OCI-LY3 (cell line): Measurements from ENCODE around the gene CROCC2.

Experiments
- H2AFZ ChIP-seq: fragments of 200-600, 300-600 bp; shearing (Covaris generic); 2 replicates; pipeline ENCODE4 v1.6.0; 2014; ENCODE audit warnings: antibody characterized with exemption, low read depth, low read length
- H3K27ac ChIP-seq: fragments of 200-600, 300-600 bp; sonication (generic); 2 replicates; pipeline ENCODE4 v1.5.1; 2014; ENCODE audit warnings: mild to moderate bottlenecking, low read length, moderate library complexity, mixed read lengths
- H3K27me3 ChIP-seq: fragments of 200-600, 300-600 bp; sonication (generic); 2 replicates; pipeline ENCODE4 v1.6.1; 2014; ENCODE audit warnings: low read depth, low read length, mixed read lengths
- H3K36me3 ChIP-seq: fragments of 200-600, 300-600 bp; sonication (generic); replicated peaks from 2 replicates; pipeline ENCODE3; 2014; ENCODE audit warnings: low read depth, low read length, mixed read lengths
- H3K4me1 ChIP-seq: fragments of 300-600, 200-600 bp; sonication (generic); 2 replicates; pipeline ENCODE4 v1.6.1; 2014; ENCODE audit warnings: low read length, mixed read lengths
- H3K4me2 ChIP-seq: fragments of 200-600, 300-600 bp; sonication (generic); 2 replicates; pipeline ENCODE4 v1.6.1; 2014; ENCODE audit warnings: low read length, mixed read lengths
- H3K4me3 ChIP-seq: fragments of 300-600, 200-600 bp; sonication (generic); 2 replicates; pipeline ENCODE4 v1.5.1; 2014; ENCODE audit warnings: antibody characterized with exemption, mild to moderate bottlenecking, low read length, moderate library complexity
- H3K79me2 ChIP-seq: fragments of 300-600, 200-600 bp; shearing (Covaris generic); 2 replicates; pipeline ENCODE4 v1.6.1; 2014; ENCODE audit warnings: mild to moderate bottlenecking, low read length, mixed read lengths
- H3K9ac ChIP-seq: fragments of 300-600, 200-600 bp; shearing (Covaris generic); 2 replicates; pipeline ENCODE4 v1.6.0; 2014; ENCODE audit warnings: mild to moderate bottlenecking, low read length, moderate library complexity
- H3K9me3 ChIP-seq: fragments of 200-600, 300-600 bp; shearing (Covaris generic); 2 replicates; pipeline ENCODE4 v1.6.1; 2014; ENCODE audit warnings: low read length, mixed read lengths; ENCODE audit not compliant: insufficient read depth
- H4K20me1 ChIP-seq: fragments of 200-600, 300-600 bp; sonication (generic); 2 replicates; pipeline ENCODE4 v1.6.1; 2016; ENCODE audit warnings: low read length, mixed read lengths; ENCODE audit not compliant: insufficient read depth
- CTCF ChIP-seq: fragments of 200-600, 300-600 bp; sonication (generic); IDR thresholded peaks from 2 replicates; pipeline ENCODE4 v1.5.1; 2014; ENCODE audit warnings: antibody characterized with exemption, low read length, low read depth
- EZH2phosphoT487 ChIP-seq: fragments of 200-600 bp; shearing (Covaris generic); IDR thresholded peaks from 2 replicates; pipeline ENCODE4 v1.6.1; 2018; ENCODE audit warnings: antibody characterized with exemption, mixed run types, low read depth

Gene CROCC2

GRCh38 chr2:240983996-240984498, 77.9 kb downstream of the CROCC2 start:
- no peak for TF ChIP-seq EZH2phosphoT487
- TF ChIP-seq CTCF: no peak
- no peaks in the 10 kb centered on the region for H3K36me3 ChIP-seq
- no peaks in the 10 kb centered on the region for H3K27me3 ChIP-seq
- H3K4me3 ChIP-seq: no peak overlapping the region
- peaks cover 6% of the 10 kb centered on the region for H3K4me1 ChIP-seq
- H3K9ac ChIP-seq: no peak overlapping the region
- no peak overlapping the region for H2AFZ ChIP-seq
- no peaks in the 10 kb centered on the region for H3K79me2 ChIP-seq
- no peaks in the 10 kb centered on the region for H4K20me1 ChIP-seq
- H3K9me3 ChIP-seq: no peaks in the 10 kb centered on the region
- H3K27ac ChIP-seq: no peak overlapping the region
- H3K4me2 ChIP-seq: no peak overlapping the region; the same call in 1 of the 2 replicates

DNA sequence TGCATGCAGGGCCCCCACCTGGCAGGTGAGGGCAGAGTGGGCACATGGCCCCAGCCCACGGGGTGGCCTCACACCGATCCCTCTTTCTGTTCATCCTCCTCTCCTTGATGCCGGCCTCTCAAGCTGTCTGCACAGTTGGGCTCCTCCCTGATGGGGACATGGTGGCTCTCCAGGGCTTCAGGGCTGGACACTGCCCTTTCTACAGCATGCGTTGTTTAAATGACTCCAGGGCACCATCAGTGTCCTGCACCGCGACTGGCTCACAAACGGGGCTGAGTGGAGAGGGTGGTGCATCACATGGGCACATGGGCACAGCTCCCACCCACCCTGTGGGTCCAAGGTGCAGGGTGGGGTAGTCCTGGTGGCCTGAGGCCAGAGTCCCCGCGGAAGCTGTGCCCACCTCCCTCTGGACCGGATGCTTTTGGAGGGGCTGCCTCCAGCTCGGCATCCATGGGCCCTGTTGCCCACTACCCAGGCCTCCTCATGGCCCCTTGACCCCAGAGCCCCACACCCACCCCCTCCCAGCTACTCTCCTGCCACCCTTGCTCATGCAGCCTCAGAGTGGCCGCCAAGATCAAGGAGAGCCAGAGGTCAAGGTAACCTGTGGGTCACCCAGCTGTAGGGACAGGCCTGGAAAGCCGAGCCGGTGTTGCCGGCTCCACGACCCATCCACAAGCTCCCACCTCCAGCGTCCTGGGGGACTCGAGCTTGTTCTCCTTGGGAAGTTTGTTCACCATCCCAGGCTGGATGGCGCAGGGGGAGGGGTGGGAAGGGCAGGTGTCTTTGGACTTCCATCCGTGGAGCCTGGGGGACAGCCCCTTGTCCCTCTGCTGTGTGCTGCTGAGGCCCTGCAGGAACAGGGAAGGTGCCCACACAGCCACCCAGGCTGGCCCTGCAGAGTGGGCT, 80.0 kb downstream of the CROCC2 start:
- no peak for TF ChIP-seq CTCF
- TF ChIP-seq EZH2phosphoT487: no peak
- Histone ChIP-seq H3K79me2 (no peaks in the 10 kb centered on the region), H3K9ac (no peak overlapping the region), H4K20me1 (no peaks in the 10 kb centered on the region), H3K4me1 (peaks cover 6% of the 10 kb centered on the region), H3K27me3 (no peaks in the 10 kb centered on the region), H3K4me3 (no peak overlapping the region), H3K27ac (no peak overlapping the region), H3K4me2 (no peak overlapping the region), H3K9me3 (no peaks in the 10 kb centered on the region), H2AFZ (no peak overlapping the region), H3K36me3 (no peaks in the 10 kb centered on the region)

- Histone ChIP-seq H3K4me1 (peaks cover 6% of the 10 kb centered on the region), H4K20me1 (no peaks in the 10 kb centered on the region), H3K27me3 (no peaks in the 10 kb centered on the region), H2AFZ (no peak overlapping the region), H3K27ac (no peak overlapping the region), H3K9me3 (no peaks in the 10 kb centered on the region), H3K4me2 (no peak overlapping the region), H3K79me2 (no peaks in the 10 kb centered on the region), H3K9ac (no peak overlapping the region), H3K36me3 (no peaks in the 10 kb centered on the region), H3K4me3 (no peak overlapping the region)
- TF ChIP-seq EZH2phosphoT487 (no peak), CTCF (no peak)
Observed at GRCh38 chr2:240986787-240987411, 80.8 kb downstream of the CROCC2 start.

GRCh38 chr2:240987588-240987987, 81.5 kb downstream of the CROCC2 start:
- no peaks in the 10 kb centered on the region for H3K36me3 ChIP-seq
- no peaks in the 10 kb centered on the region for H3K9me3 ChIP-seq
- no peak overlapping the region for H3K4me2 ChIP-seq
- TF ChIP-seq CTCF: no peak
- no peak for TF ChIP-seq EZH2phosphoT487
- H2AFZ ChIP-seq: no peak overlapping the region
- no peak overlapping the region for H3K4me3 ChIP-seq
- peaks cover 6% of the 10 kb centered on the region for H3K4me1 ChIP-seq
- no peaks in the 10 kb centered on the region for H4K20me1 ChIP-seq
- no peaks in the 10 kb centered on the region for H3K79me2 ChIP-seq
- H3K27ac ChIP-seq: no peak overlapping the region
- H3K27me3 ChIP-seq: no peaks in the 10 kb centered on the region
- no peak overlapping the region for H3K9ac ChIP-seq
